Inferior parietal cortex (tissue), 1 donor: ENCODE data around the gene ATXN3L.
"Not testable (repeated sequence)": the region's sequence is repeated elsewhere in the genome, so short reads cannot be mapped to it uniquely, and the experiment has no call there.

Experiments
- DNase-seq: peaks from one replicate; pipeline ENCODE4 v3.0.0-alpha.2; 2016; ENCODE audit errors: extremely low spot score

ATXN3L gene

DNA sequence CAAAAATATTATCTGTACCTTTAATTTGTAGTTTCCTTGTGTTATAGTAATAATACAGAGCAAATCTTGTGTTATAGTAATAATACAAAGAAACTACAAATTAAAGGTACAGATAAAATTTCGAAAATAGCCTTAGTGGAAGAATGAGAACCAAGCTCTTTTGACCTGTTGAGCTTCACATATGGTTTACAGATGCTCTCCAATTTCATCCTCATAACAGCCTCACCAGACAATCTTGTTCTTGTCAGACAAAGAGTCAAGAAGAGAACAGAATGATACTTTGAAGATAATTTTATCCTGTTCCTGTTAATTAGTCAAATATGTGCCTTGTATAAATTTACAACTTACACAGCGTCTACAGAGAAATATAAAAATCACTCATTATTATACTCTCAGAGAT lies 12.8 kb downstream of the ATXN3L start:
- DNase-seq = no peak

DNA sequence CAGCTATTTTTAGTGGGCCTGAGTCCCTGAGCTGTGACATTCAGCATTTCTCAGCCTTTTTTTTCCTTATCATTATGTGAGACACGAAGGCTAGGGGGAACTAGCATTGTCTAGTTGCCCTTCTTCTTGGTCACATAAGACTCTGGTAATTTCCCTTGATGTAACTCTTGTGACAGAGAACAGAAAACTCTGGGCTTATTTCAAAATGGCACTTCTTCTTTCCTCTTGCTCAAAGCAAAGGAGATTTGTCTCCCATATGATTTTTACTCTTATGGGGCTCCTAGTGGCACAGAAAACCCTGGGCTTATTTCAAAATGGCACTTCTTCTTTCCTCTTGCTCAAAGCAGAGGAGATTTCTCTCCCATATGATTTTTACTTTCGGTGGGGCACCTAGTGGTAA lies 14.7 kb downstream of the ATXN3L start:
- DNase-seq = no peak

DNA sequence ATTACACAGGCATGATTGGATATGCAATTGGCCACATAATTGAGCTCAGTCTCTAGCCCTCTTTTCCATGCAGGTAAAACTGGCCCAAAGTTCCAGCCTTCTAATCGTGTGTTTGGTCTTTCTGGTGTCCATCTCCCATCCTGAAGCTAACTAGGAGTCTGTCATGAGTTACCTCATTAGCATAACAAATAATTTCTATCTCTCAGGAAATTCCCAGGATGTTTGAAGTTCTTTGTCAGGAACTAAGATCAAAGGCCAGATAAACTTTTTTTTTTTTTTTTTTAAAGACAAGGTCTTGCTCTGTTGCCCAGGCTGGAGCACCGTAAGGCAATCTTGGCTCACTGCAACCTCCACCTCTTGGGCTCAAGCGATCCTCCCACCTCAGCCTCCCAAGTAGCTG lies 15.8 kb downstream of the ATXN3L start:
- no peak for DNase-seq

DNA sequence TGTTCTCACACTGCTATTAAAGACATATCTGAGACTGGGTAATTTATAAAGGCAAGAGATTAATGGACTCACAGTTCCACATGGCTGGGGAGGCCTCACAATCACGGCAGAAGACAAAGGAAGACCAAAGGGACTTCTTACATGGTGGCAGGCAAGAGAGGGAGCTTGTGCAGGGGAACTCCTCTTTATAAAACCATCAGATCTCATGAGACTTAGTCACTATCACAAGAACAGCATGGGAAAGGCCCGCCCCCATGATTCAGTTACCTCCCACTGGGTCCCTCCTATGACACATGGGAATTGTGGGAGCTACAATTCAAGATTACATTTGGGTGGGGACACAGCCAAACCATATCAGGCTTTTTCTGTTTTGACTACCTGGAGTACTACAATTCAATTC lies 16.6 kb downstream of the ATXN3L start:
- DNase-seq = not testable (repeated sequence)

DNA sequence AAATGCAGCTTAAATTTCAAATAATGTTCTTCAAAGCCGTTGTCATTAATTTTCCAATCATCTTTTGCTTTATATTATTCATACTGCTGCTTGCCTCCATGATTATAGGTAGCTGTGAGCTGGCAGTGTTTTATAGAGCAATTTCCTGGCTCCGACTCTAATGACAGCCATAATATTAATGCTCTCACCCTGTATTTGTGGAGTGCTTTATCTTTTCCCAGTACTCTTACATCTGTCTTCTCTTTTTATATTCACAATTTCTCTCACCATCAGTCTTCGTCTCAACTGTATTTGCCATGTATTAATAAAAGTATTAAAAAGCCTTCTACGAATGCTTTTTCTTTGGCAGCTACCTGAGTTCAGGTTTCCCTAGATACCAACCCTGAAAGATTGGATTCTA lies 21.0 kb downstream of the ATXN3L start:
- DNase-seq = no peak

DNA sequence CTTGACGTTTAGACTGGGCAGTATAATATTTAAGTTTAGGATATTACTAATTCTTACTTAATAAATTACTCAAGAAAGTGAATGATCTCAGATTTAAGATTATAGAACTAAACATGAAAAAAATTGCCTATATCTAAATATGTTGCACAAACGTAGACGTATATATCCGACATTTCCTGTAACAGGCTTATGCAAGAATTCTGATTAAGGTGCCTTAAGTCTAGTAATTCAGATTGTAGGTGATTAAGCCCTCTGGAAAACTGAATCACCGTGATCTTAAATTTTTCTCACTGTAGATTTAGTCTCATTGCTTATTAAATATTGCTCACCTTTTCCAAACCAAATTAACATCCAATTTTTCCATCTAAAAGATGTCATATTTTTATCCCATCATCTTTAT lies 24.0 kb downstream of the ATXN3L start:
- DNase-seq = no peak

DNA sequence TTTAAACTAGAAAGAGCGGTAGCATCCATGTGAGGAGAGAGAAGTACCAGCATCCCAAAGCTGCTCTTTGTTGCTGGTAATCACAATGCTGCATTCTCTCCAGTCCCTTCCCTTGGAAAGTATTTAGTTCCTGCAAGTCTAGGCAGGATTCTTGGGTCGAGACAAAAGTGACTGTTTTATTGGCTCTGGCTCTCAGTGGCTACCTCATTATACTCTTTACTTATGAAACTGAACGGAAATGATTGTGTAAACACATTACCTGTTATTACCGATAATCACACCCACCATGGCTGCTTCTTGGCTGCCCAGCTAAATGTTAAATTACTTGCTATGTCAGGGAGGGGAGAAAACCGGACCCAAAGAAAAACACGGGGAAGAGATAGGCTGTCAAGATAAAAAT lies 26.2 kb downstream of the ATXN3L start:
- DNase-seq = no peak

DNA sequence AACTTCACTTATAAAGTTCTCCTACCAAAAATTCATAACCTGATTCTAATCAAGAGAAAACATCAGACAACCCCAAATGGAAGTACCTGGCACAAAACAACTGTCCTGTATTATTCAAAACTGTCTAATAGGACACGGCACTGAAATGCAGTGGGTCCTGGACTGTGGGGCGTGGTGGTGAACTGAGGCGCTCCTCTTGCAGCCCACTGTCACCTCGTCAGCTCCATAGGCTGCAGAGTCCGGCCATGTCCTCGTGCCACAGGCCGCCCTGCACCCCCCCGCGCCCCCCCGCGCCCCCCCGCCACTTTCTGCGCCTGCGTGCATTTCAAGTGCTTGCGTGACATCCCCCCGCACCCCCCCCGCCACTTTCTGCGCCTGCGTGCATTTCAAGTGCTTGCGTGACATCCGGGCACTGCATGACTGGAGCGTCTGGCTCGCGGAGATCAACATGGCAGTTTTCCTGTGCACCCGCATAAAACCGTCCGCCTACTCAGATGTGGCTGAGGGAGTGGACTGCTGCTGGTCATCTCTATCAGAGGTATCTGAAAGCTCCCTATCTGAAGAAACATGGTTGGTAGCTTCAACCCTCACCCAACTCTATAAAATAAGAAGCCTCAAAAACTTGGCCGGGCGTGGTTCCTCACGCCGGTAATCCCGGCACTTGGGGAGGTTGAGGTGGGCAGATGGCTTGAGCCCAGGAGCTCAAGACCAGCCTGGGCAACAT lies 28.8 kb downstream of the ATXN3L start:
- DNase-seq = no peak

DNA sequence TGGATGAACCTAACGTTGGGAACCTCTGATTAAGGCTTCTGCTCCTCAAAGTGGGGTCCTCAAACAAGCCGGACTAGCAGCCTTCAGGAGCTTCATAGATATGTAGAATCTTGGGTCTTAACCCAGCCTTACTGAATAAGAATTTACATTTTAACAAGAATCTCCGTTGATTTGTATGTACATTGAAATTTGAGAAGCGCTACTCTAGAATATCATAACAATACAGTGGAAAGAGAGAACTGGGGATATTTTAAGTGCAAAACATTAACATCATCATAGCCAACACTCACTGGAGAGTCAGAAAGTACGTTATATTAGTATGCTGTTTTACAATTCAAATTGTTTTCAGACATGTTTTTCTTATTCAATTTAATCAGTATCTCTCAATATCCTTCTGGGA lies 31.2 kb downstream of the ATXN3L start:
- DNase-seq = no peak

DNA sequence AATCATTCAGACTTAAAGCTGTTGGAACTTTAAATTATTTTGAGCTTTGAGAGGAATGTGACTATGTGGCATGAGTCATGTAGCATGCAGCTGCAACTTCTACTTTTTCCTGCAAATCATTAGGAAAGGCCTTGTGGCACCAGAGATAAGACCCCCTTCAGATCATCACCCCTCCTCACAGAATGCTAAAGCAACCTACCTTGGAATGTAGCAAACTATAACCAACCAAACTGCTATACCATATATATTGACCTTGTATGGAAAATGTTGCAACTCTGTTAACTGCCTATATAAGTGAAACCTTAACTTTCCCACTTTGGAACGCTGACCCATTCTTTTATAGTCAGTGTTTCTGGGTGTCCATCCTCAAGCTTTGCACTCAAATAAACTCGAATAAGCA lies 32.0 kb downstream of the ATXN3L start:
- no peak for DNase-seq

DNA sequence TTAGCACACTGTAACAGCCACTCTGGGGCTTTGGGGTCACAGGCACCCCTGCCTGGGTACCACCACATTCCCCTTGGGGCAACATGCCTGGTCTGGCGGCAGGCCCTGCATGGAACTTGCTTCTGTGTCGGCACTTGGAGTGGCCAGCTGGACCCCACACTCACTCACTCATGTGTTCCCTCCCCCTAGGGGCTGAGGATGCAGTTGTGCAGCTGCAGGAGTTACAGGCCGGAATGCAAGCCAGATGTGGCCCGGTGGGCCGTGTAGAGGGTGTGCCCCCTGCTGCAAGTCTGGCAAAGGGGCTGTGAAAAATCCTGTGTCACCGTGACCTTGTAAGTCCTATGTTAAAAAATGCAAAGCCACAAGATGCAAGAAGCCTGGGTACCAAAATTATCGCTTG lies 34.2 kb downstream of the ATXN3L start:
- DNase-seq = no peak

DNA sequence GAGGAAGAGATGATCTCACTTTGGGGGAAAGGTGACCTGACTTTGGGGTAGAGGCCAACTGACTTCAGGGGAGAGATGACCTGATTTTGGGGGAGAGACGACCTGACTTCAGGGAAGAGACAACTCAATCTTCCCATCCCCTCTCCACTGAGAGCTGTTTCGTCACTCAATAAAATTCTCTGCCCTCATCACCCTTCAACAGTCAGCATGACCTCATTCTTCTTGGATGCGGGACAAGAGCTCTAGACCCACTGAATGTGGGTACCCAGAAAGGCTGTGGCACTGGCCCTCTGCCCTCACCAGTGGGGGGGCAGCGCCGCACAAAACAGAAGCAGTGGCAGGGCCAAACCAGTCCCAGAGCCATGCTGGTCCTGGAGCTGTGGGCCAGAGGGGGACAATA lies 34.6 kb downstream of the ATXN3L start:
- DNase-seq = no peak

DNA sequence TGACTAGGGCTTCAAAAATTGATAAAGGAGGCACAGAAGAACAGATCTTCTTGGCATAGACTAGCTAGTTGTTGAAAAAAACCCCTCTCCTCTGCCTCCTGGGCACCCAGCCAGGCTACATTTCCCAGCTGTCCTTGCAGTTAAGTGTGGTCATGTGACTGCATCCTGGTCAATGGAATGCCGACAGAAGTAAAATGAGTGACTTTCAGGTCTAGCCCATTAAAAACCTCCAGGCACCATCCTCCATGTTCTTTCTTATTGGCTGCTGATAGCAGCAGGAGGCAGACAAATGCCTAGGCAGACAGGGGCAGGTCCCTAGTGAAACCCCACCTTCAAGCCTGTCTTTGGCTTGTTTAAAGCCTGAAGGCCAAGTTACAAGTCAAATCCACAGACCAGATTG lies 35.3 kb downstream of the ATXN3L start:
- DNase-seq = no peak

DNA sequence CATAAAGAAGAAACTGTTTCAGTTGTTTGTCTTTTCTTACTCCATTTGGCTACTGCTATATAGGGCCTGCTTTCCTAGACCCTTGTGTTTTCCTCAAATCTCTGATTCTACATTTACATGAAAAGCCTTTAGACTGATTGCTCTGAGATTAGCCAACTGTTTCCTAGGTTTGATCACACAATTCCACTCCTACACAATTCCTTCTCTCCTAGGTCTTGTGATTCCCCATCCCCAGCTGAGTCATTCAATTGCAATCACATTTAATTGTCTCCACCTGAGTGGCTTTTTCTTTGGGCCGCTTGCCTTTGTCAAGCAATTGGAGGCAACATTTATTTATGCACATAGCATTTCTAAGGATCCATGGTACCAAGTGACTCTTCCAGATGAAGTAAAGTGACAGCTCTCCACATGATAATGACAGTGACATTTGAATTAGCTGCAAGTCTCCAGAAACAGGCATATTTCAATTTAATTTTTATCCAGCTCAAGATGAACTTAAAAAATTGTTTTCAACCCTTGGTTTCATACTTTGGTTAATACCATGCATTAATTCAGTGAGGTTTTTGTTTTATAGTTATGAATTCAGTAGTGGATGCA lies 35.8 kb downstream of the ATXN3L start:
- DNase-seq = peak; percentile 10

DNA sequence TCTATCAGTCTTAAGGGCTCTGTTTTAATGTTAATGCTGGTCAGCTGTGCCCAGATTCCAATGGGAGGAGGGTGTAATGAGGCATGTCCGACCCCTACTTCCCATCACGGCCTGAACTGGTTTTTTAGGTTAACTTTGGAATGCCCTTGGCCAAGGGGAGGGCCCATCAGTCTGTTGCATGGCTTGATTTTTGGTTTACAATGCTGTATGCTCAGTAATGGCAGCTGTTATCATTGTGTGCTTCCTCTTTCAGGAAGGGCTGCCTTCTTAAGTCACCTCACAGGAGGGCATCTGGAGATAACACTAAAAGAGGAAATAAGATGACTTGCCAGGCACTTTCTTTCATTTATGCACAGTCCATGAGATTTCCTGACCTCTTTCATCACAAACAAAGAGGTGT lies 36.3 kb downstream of the ATXN3L start:
- DNase-seq = peak; percentile 17

DNA sequence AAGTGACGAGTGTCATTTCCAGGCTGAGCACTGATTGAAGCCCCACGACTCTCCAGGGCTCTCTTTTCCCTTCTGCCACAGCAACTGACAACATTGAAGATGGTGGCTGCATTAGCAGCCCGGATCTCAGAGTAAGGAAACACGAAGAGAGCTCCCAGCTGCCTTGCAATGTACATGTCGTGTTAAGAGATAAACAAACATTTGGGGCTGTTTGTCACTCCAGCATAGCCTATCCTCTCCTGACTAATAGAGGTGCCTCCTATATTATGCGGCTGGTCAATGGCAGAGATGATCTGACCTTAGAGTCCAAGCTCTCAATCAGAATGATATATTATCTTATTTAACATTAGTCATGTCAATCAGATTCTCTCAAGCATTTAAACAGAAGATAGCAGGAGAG lies 38.6 kb downstream of the ATXN3L start:
- DNase-seq = no peak

DNA sequence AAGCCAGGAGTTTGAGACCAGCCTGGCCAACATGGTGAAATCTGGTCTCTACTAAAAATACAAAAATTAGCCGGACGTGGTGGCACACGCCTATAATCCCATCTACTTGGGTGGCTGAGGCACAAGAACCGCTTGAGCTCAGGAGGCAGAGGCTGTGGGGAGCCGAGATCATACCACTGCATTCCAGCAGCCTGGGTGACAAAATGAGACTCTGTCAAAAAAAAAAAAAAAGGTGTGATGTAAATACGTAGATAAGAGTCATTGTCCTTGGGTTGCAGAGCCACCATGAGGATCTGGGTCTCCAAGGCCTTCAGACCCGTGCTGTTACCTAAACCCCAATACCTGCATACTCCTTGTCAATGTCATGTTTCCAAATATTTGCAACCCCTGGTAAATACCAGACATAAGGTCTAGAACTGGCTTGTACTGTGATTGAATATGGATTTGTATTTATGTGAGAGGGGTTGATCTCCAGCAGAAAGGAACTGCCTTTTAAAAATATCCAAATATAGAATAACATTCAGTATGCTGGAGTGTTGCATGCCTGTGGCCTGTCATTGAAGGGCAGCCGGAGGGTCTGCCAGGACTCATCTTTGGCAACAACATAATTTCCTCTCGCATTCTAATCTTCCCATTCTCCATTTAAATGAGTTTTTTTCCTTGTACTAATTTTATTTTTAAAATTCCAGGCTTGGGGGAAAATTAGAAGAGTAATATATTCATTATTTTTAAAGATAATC lies 40.4 kb downstream of the ATXN3L start:
- DNase-seq = no peak

DNA sequence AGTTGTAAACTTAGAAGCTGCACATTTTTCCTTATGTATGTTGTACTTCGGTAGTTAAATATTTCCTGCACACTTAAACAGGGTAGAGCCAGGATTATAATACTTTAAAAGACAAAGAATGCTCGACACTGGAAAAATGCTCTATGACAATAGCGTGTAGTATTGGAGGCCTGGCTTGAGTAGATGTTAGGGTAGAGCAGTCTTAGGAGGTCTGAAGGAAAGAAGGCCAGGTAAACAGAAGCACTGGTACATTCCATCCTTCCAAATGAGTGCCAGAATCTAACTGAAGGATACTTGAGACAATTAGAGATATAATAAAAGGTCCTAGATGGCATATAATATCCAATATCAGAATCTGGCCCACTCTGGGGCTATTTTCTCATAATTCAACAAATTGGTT lies 42.3 kb downstream of the ATXN3L start:
- DNase-seq = no peak

DNA sequence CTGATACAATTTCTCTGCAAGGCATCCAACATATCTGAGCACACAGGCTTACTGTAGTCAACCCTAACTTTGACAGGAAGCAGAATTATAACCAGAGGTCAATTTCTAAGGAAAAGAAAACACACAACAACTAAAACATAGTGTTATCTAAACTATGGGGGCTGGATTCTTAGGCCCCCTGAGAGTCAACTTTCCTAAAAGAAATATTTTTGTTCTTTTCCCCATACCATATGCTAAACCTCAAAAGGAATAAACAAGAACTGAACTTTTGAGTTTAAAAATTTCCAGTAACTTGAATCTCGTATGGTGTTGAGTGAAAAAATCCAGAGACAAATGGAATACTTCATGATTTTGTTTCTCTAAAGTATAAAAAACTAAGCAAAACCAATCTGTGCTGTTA lies 42.9 kb downstream of the ATXN3L start:
- DNase-seq = no peak

DNA sequence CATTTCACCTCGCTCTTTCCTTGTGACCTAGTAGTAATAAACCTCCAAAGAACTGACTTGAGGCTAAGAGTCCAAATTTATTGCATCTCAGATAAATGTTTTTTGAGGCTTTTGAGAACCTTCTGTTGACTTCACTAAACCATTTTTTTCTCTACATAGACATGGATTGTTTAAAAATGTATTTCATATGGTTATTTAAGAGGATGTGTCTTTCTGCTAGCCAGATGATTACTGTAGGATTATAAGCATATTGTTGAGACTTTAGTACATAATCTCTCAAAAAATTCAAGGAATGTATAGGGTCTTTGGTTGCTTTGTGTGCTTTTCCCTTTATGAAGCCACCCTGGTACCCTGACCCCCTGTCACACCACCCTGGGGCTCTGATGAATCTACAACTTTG lies 44.8 kb downstream of the ATXN3L start:
- DNase-seq = no peak

DNA sequence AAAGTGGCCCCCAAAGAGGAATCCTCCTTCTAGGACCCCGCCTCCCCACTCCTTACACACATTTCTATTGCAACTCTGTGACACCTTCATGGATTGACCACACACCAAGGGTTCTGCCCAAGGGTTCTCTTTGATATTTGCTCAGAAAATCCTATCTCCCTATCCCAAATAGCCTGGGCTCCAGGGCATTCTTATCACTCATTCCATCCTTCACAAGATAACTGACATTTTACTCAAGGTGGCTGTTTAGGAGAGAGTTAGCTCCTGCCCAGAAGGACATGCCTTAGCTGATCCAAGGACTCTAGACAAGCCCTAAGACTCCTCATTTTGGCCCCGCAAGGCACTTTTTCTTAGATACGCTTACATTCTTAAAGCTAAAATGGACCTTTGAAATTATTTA lies 47.4 kb downstream of the ATXN3L start:
- DNase-seq = no peak

DNA sequence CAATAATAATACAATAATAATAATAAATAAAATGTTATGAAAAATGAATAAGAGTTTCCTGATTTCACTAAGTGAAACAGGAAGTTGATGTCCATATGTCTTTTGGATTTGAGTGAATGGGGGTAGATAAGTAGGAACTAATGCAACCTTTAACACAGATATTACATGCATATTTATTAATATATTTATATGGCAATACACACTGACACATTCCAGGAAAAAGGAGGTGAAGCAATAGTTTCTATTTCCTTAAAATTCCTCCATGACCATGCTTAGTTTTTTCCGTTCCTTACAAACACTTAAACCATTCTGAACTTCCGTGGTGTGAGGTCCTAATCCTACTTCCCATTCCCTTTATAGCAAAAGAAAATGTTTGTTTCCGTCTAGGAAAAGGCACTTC lies 48.3 kb downstream of the ATXN3L start:
- no peak for DNase-seq

DNA sequence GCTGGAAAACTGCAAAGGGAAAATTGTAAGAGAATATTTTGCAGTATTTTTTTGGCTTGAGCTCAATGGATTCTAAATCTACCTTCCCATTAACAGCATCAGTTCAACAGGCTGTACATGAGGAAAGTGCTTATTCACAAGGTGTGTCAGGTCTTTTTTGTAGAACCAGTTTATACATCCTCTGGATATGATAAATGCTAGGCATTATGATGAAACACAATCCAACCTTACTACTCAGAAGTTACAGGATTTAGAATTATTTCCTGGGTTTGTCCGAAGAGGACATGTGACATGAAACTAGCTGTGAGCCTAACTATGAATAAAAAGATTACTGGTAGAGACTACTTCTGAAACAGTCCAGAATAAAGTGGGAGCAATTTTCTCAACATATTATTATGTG lies 49.5 kb downstream of the ATXN3L start:
- DNase-seq = no peak
